Left hindlimb (tissue), 1 donor: Measurements from ENCODE around the gene FIS1.
"Not testable (repeated sequence)": the region's sequence is repeated elsewhere in the genome, so short reads cannot be mapped to it uniquely, and the experiment has no call there.

Experiments
- DNase-seq: peaks from one replicate; pipeline ENCODE4 v3.0.0-alpha.2; 2018

FIS1 gene

GRCh38 chr7:101203740-101204738 is 40.8 kb downstream of the FIS1 start:
- not testable (repeated sequence) for DNase-seq

GRCh38 chr7:101202603-101202918 is 42.3 kb downstream of the FIS1 start:
- DNase-seq, result no peak

GRCh38 chr7:101201695-101202602 is 42.9 kb downstream of the FIS1 start:
- DNase-seq, result no peak

- no peak for DNase-seq
Measured at GRCh38 chr7:101200862-101201599, 43.9 kb downstream of the FIS1 start, which contains the start of gene MOGAT3. TSS of gene MOGAT3 (minus strand) at chr7:101201036. CDS start at chr7:101200854, 182 bp downstream.

GRCh38 chr7:101200504-101200861 is 44.4 kb downstream of the FIS1 start:
- DNase-seq, result no peak

GRCh38 chr7:101199522-101199921 is 45.4 kb downstream of the FIS1 start:
- DNase-seq, result not testable (repeated sequence)

- DNase-seq, result no peak
Measured at GRCh38 chr7:101198476-101198875, 46.4 kb downstream of the FIS1 start.

GRCh38 chr7:101197991-101198390 is 46.9 kb downstream of the FIS1 start:
- no peak for DNase-seq

GRCh38 chr7:101195884-101196283 is 49.0 kb downstream of the FIS1 start:
- DNase-seq, result no peak
